Hematopoietic multipotent progenitor cell treated with erythropoietin and hydrocortisone succinate and interleukin-3 and kit ligand, for 15 days (in vitro differentiated cells): ENCODE results near the gene CYBB.

Experiments used
- DNase-seq: peaks from one replicate; pipeline ENCODE4 v3.0.0-alpha.2; 2015; ENCODE audit warnings: low spot score

The CYBB gene

DNA sequence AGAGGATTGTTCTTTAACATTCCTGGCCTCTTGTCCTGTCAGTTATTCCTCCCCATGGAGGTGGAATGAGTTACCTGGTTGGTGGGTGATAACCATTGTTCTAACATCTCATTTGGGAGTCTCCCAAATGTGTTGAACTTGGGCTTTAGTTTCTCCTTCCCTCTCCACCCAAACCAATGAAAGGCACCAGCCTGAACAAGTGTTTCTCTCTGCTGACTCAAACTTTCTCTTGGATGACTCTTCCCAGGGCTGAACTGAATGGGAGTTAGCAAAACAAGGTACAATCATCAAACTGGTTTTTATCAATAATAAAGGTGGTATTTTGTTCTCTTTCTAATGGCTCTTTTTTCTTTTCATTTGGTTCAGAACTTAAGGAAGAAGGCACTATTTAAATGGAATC lies 64.8 kb downstream of the CYBB start:
- DNase-seq, result no peak

DNA sequence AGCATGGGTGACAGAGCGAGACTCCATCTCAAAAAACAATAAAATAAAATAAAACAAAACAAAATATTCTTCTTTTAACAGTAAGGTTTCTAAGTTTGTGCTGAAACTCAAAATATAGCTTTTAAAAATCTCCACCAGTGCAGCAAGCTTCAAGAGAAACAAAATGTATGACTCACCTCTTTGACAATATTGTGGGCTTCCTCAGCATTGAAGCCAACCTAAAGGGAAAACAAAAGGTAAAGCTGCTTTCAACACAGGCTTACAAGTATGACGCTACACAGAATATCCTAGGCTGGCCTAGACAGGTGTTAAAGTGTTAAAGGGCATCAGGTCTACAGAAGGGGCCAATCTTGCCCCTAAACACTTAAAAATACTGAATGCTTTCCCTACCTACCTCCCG lies 66.3 kb downstream of the CYBB start:
- no peak for DNase-seq

DNA sequence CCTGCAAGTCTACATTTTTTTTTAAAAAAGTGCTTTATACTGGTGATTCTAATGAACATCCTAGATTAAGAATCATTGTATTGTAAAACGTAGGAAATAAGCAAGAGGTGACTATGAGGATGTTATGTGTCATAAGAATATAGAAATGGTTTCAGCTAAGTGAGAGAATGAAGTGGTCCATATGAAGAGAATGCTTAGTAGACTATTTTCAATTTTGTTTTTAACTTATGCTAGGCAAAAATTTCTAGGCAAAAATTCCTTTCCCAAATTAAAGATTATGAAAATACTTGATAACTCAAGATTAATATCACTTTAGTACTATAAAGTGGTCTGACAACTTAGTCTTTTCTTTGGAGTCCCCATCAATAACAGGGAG lies 66.7 kb downstream of the CYBB start:
- DNase-seq, result no peak

DNA sequence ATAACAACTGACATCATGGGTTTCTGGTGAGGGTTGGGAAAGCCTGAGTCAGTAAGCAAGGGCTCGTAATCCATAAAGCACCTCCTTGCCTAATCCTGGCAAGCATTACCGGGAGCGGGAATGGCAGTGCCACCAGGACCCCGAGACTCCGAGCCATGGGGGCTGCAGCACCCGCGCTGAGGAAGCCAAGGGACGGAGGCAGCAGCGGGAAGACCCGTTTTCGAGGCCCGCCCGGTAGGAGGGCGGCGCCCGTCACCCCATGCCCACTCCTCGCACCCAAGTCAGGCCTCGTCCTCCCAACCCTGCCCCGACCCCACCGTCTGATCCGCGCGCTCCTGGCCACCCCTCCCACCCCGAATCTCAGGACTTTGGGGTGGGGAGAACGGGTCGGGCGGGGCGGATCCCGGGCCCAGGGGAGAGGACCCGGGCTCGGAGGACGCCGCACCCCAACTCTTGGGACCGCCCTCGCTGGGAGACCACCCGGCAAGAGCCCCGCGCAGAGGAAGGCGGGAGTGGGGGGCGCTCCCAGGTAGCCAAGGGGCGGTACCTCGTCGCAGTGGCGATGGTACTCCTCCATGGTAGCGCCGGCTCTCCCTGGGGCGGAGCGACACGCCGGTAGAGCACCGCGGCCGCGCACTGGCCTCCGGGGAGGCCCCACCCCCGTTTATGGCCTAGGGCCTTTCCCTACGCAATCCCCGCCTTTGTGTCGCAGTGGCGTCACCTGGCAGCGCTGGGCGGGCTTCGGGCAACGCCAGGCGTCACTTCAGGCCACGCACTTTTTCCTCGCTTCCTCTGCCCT lies 67.3 kb downstream of the CYBB start, which contains the start of gene DYNLT3:
TSS of gene DYNLT3 (minus strand) at position 638 of the 799 bp plus-strand sequence. CDS start at position 577, 61 bp downstream.
- DNase-seq, result peak; percentile 38

DNA sequence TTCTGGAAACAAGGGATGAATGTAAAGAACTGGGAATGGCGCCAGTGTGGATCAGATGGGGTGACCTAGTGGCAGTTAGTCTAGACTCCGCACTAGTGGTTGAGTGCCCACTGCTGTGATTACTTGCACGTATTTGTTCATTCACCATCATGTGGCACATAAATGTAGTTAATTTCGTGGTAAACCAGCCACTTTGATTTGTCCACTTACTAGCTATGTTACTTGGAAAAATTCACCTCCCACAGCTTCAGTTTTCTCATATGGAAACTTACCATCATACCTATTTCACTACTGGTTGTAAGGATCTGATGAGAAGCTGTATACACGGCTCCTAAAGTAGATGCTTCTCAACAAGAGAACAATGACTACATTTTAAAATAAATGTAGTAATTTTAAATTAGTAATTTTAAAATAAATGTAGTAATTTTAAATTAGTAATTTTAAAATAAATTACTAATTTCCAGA lies 67.9 kb downstream of the CYBB start:
- DNase-seq, result no peak

DNA sequence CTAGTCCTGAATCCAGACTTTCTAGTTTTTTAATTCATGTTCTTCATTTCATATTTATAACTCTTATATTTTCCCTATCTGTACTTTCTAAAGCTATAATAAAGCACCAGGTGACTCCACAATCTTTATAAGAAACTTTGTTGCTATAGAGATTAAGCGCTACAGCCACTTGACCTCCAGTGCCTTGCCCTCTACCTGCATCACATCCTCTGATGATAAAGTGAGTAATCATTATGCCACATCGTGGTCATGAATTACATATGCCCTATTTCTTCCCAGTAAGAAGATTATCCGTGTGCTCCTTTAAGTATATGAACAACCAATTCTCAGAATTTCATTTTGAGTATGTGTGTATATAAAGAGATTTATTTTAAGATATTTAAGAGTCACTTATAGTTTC lies 74.3 kb downstream of the CYBB start:
- no peak for DNase-seq

DNA sequence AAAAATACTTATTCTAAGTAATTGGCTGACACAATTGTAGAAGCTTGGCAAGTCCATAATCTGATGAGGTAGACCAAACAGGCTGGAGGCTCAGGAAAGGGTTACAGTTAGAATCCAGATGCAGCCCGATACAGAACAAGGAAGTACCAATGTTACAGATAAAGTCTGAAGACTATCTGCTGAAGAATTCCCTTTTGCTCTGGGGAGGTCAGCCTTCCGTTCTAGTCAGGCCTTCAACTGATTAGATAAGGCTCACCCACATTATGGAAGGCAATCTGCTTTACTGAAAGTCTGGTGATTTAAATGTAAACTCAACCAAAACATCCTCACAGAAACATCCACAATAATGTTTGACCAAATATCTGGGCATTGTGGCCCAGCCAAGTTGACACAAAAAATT lies 74.9 kb downstream of the CYBB start:
- no peak for DNase-seq

DNA sequence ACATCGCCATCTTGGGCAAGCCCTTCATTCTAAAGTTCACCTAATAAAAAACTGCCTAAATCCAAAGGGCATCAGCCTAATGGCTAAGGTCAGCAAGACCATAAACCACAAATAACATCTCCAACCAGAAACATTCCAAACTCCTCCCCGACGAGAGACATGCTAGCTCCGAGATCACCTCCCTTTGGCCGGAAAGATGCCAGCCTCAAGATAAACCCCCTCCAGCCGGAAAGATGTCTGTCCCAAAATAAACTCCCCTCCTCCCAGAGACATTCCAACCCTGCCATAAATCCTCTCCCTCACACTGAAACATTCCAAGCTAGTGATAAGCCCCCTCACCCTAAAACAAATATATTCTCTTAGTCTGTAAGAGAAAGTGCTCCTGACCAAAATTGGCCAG lies 80.9 kb downstream of the CYBB start:
- DNase-seq, result no peak

DNA sequence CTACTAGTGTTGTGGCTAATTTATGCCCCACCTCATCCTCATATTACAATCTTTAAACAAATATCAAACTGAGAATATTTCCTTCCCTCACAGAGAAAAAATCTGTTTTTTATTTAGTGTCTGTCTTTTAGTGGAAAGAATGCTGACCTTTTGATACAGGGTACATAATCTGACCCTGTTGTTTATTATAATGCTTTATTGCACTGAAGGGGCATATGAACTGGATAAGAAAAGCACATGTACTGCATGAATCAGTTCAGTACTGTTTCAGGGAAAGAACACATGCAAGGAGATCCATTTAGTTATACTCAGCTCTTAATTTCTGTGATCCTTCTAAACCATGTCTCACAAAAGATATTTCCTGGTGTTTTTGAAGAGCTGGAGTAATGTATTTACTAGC lies 83.0 kb downstream of the CYBB start:
- no peak for DNase-seq
